Pancreas (tissue), 10 donors: ENCODE measurements around the gene DKK2. TPM values are rescaled to one million over a fixed set of nuclear protein-coding genes. Genes with fewer than 3 reads are reported as not detected.

ENCODE experiments used
- ATAC-seq, 4 donors: fragments of 200-7000 bp; cut with Tn5 transposase; one replicate each; pipeline versions ENCODE4 v1.8.0 to v1.9.1; 2020; ENCODE audit warnings: mild to moderate bottlenecking in 4 of 4, moderate library complexity in 4 of 4
- DNase-seq, 6 donors: peaks; one replicate each; pipeline ENCODE4 v3.0.0-alpha.2; 2020
- FAIRE-seq: peaks from 2 replicates; lab custom pipeline; 2012; peaks lifted over from hg19 to GRCh38; lab: Jason Lieb, UNC
- H3K27ac ChIP-seq, 4 donors: fragments of 200-600 bp; sonication (generic); 1 replicate in 3 of 4; 2 replicates in 1 of 4; pipeline versions ENCODE4 v1.5.0 to v1.8.0; 2020
- H3K27me3 ChIP-seq, 4 donors: fragments of 200-600 bp; one replicate each; pipeline ENCODE4 v1.8.0; 2021
- H3K36me3 ChIP-seq, 3 donors: fragments of 200-600 bp; sonication (generic) in 1 of 3; one replicate each; pipeline versions ENCODE4 v1.5.0 to v1.8.0; 2020 to 2021
- H3K4me1 ChIP-seq, 3 donors: fragments of 200-600 bp; one replicate each; pipeline ENCODE4 v1.8.0; 2021
- H3K4me3 ChIP-seq, 4 donors: fragments of 200-600 bp; sonication (generic) in 2 of 4; one replicate each; pipeline versions ENCODE4 v1.5.0 to v1.8.0; 2020 to 2021
- H3K9me3 ChIP-seq, 4 donors: fragments of 200-600 bp; one replicate each; pipeline ENCODE4 v1.8.0; 2021
- CTCF ChIP-seq, 4 donors: fragments of 200-600 bp; sonication (generic) in 3 of 4; IDR thresholded peaks; one replicate each; pipeline versions ENCODE4 v1.5.0 to v1.8.0; 2021; ENCODE audit warnings: antibody characterized with exemption in 4 of 4
- WGBS, 2 donors: extraction: QIAGEN DNeasy Blood & Tissue Kit; methylation state at CpG; one replicate each; pipeline ENCODE4 v1.1.7; 2013; 5-methylcytosine and 5-hydroxymethylcytosine counted together
- intact Hi-C, 3 donors: fragments of 100-400 bp; cut with DNase I; formaldehyde crosslinking; loops; one replicate each; pipeline versions ENCODE4 v1.11.1 to v1.14.2; 2022
- polyA plus RNA-seq, 2 donors: library from polyadenylated mRNA; stranded (reverse); fragments of 200-250 nt; gene quantifications; one replicate each; pipeline ENCODE4 v1.2.3, GENCODE V29; 2013
- total RNA-seq, 6 donors: library from RNA; stranded (reverse); fragmentation: NEBNext Ultra II Directional in 4 of 6; extraction: Animal tissue kit (Norgen Biotek cat#: 25700) in 4 of 6; gene quantifications; one replicate each; pipeline versions ENCODE4 v1.2.1 to v1.2.4, GENCODE V29; 2021 to 2023
- donor health status: healthy with polysubstance abuse.
- donor health status: DM: no; HTN: no; CAD: no; lungs with moderate emphysema.
- donor health status: DM: no; HTN: no; CAD: no.
- donor health status: control.
- donor health status: control.
- donor health status: Bipolar disorder and iron deficiency.
- donor health status: DM: yes; HTN: yes; CAD: no.
- donor health status: DM: no; HTN: no; CAD: no.
- donor health status: DM: no; HTN: no; CAD: no.
- donor health status: DM: yes; HTN: yes; CAD: no.

DKK2 gene
- total and polyA plus RNA-seq, 8 donors, result 0.08 to 1.3 (median 0.13) TPM; not detected in 2

GRCh38 chr4:106978046-106978774 lies 57.9 kb downstream of the DKK2 start:
- intact Hi-C loops, result no loop called here

GRCh38 chr4:106971636-106972035 lies 64.5 kb downstream of the DKK2 start:
- DNase-seq (no peak), FAIRE-seq (no peak), ATAC-seq (no peak)
- H3K27me3 ChIP-seq, result no peaks in the 10 kb centered on the region
- TF ChIP-seq CTCF (IDR thresholded peaks at IDR 0.05), result no peak
- no peak overlapping the region for H3K27ac ChIP-seq
- intact Hi-C loops, result no loop called here
- H3K9me3 ChIP-seq, result no peaks in the 10 kb centered on the region
- no peaks in the 10 kb centered on the region for H3K4me1 ChIP-seq
- H3K36me3 ChIP-seq, result no peaks in the 10 kb centered on the region
- no peak overlapping the region for H3K4me3 ChIP-seq
- 91 to 93% methylated on average over 1 of the region's 1 CpG for WGBS, 2 donors

More at GRCh38 chr4:106978046-106978774, 57.9 kb downstream of the DKK2 start:
- WGBS, 2 donors, result 52 to 63% methylated on average over 14 of the region's 14 CpGs
- Histone ChIP-seq H3K4me1 (no peaks in the 10 kb centered on the region), H3K27ac (no peak overlapping the region), H3K9me3 (no peaks in the 10 kb centered on the region), H3K4me3 (no peak overlapping the region), H3K36me3 (no peaks in the 10 kb centered on the region), H3K27me3 (no peaks in the 10 kb centered on the region)
- ATAC-seq (no peak), DNase-seq (no peak), FAIRE-seq (no peak)
- TF ChIP-seq CTCF (IDR thresholded peaks at IDR 0.05), result no peak

- no peaks in the 10 kb centered on the region for H3K36me3 ChIP-seq
- DNase-seq, result no peak
- ATAC-seq, result no peak
- no peak for TF ChIP-seq CTCF (IDR thresholded peaks at IDR 0.05)
- no peak overlapping the region for H3K27ac ChIP-seq
- H3K9me3 ChIP-seq, result no peaks in the 10 kb centered on the region
- H3K4me1 ChIP-seq, result no peaks in the 10 kb centered on the region
- intact Hi-C loops, result no loop called here
- H3K4me3 ChIP-seq, result no peak overlapping the region
- 43 to 62% methylated on average over 2 of the region's 2 CpGs for WGBS, 2 donors
- H3K27me3 ChIP-seq, result no peaks in the 10 kb centered on the region
- FAIRE-seq, result no peak
Measured at GRCh38 chr4:106967892-106968291, 68.2 kb downstream of the DKK2 start.

- intact Hi-C loops, result no loop called here
- TF ChIP-seq CTCF (IDR thresholded peaks at IDR 0.05), result no peak
- Histone ChIP-seq H3K27me3 (no peaks in the 10 kb centered on the region), H3K4me3 (no peak overlapping the region), H3K9me3 (no peaks in the 10 kb centered on the region), H3K4me1 (no peaks in the 10 kb centered on the region), H3K36me3 (no peaks in the 10 kb centered on the region), H3K27ac (no peak overlapping the region)
- DNase-seq (no peak), FAIRE-seq (no peak), ATAC-seq (no peak)
- WGBS, 2 donors, result 34 to 35% methylated on average over 3 of the region's 3 CpGs
Measured at GRCh38 chr4:106953036-106953705, 82.9 kb downstream of the DKK2 start.

GRCh38 chr4:106951891-106952290 lies 84.2 kb downstream of the DKK2 start:
- 83 to 90% methylated on average over 2 of the region's 2 CpGs for WGBS, 2 donors
- H3K36me3 ChIP-seq, result no peaks in the 10 kb centered on the region
- DNase-seq (no peak), FAIRE-seq (no peak), ATAC-seq (no peak)
- no peaks in the 10 kb centered on the region for H3K27me3 ChIP-seq
- no peak overlapping the region for H3K4me3 ChIP-seq
- intact Hi-C loops, result no loop called here
- TF ChIP-seq CTCF (IDR thresholded peaks at IDR 0.05), result no peak
- H3K9me3 ChIP-seq, result no peaks in the 10 kb centered on the region
- no peak overlapping the region for H3K27ac ChIP-seq
- no peaks in the 10 kb centered on the region for H3K4me1 ChIP-seq
